Thoracic aorta (tissue), 2 donors: Measurements from ENCODE around the gene ADCK1. TPM values are rescaled to one million over a fixed set of nuclear protein-coding genes. Genes with fewer than 3 reads are reported as not detected.

Experiments
- ATAC-seq: fragments of 150-250 bp; one replicate; pipeline ENCODE4 v1.8.0; 2017; ENCODE audit warnings: low read depth; ENCODE audit not compliant: insufficient number of reproducible peaks, low FRiP score
- DNase-seq: peaks from one replicate; pipeline ENCODE4 v3.0.0-alpha.2; 2020; ENCODE audit warnings: low spot score
- H3K27ac ChIP-seq, 2 donors: fragments of 200-600 bp; sonication (generic); 1 replicate in 1 of 2; 2 replicates in 1 of 2; pipeline ENCODE4 v1.5.1; 2016; ENCODE audit warnings: mild to moderate bottlenecking in 2 of 2, moderate library complexity in 2 of 2
- H3K27me3 ChIP-seq: fragments of 200-600 bp; sonication (generic); replicated peaks from 2 replicates; pipeline ENCODE4 v1.6.0; 2016; ENCODE audit warnings: mild to moderate bottlenecking; ENCODE audit not compliant: insufficient read depth
- H3K36me3 ChIP-seq: fragments of 200-600 bp; sonication (generic); one replicate; pipeline ENCODE4 v1.5.1; 2016
- H3K4me1 ChIP-seq, 2 donors: fragments of 200-600 bp; sonication (generic); 1 replicate in 1 of 2; 2 replicates in 1 of 2; pipeline versions ENCODE4 v1.5.1 to v1.6.0; 2016; ENCODE audit warnings: low read depth in 2 of 2, mild to moderate bottlenecking in 1 of 2; ENCODE audit not compliant: control insufficient read depth in 1 of 2
- H3K4me3 ChIP-seq: fragments of 200-600 bp; sonication (generic); 2 replicates; pipeline ENCODE4 v1.5.1; 2016; ENCODE audit warnings: mild to moderate bottlenecking
- H3K9me3 ChIP-seq: fragments of 200-600 bp; sonication (generic); 2 replicates; pipeline ENCODE4 v1.5.1; 2016
- total RNA-seq, 2 donors: library from RNA; depleted of rRNA; stranded (reverse); fragments of >200 nt; gene quantifications; one replicate each; pipeline versions ENCODE4 v1.1.0 to v1.2.3, GENCODE V29; 2016
- TF ChIP-seq, protein P1 (sequence below): fragments of 200-600 bp; sonication (generic); IDR thresholded peaks from one replicate; pipeline ENCODE4 v1.5.1; 2019; ENCODE audit warnings: antibody characterized with exemption

Gene ADCK1
- total RNA-seq, 2 donors from 2014 or later, result 2.2 to 11.2 TPM

DNA sequence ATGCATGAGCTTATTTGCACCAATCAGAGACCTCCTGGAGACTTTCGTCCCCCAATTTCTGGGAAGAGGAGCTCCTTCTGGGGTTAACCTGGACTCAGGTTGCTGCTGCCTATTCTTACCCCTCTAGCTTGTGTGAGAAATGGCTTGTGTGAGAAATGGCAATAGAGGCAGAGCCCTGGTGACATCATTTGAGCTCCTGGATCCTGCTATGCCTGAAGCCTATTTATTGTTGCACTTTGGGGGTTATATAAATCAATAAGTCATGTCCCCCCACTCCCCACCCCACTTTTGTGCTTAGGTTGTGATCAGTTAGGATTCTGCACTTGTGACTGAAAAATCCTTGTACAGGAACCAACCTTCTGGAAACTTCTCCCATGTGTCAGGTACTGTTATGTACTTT lies 167.2 kb downstream of the ADCK1 start:
- H3K4me1 ChIP-seq, result no peaks in the 10 kb centered on the region
- TF ChIP-seq, protein P1, sequence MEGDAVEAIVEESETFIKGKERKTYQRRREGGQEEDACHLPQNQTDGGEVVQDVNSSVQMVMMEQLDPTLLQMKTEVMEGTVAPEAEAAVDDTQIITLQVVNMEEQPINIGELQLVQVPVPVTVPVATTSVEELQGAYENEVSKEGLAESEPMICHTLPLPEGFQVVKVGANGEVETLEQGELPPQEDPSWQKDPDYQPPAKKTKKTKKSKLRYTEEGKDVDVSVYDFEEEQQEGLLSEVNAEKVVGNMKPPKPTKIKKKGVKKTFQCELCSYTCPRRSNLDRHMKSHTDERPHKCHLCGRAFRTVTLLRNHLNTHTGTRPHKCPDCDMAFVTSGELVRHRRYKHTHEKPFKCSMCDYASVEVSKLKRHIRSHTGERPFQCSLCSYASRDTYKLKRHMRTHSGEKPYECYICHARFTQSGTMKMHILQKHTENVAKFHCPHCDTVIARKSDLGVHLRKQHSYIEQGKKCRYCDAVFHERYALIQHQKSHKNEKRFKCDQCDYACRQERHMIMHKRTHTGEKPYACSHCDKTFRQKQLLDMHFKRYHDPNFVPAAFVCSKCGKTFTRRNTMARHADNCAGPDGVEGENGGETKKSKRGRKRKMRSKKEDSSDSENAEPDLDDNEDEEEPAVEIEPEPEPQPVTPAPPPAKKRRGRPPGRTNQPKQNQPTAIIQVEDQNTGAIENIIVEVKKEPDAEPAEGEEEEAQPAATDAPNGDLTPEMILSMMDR, result no peak
- ATAC-seq (no peak), DNase-seq (no peak)
- H3K27ac ChIP-seq, result no peak overlapping the region
- H3K27me3 ChIP-seq, result no peaks in the 10 kb centered on the region
- H3K4me3 ChIP-seq, result no peak overlapping the region
- H3K9me3 ChIP-seq, result no peaks in the 10 kb centered on the region
- H3K36me3 ChIP-seq, result no peaks in the 10 kb centered on the region

DNA sequence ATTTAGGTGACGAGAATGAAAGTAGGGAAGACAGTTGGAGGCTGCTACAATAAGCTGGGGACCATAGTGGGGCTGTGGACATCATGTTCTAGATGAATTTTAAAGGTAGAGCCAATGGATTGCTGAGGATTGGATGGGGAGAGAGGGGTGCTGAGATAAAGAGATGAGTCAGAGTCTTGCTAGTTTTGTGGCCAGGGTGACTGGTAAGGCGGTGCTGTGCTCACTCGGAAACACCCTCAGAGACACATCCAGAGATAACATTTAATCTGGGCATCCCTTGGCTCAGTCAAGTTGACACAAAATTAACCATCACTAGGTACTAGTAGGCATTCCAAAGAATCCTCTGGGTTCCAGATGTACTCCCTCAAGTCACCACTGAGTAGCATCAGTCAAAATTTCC lies 170.7 kb downstream of the ADCK1 start:
- ATAC-seq, result no peak
- Histone ChIP-seq H3K36me3 (no peaks in the 10 kb centered on the region), H3K9me3 (no peaks in the 10 kb centered on the region), H3K4me3 (no peak overlapping the region), H3K27me3 (no peaks in the 10 kb centered on the region), H3K4me1 (no peaks in the 10 kb centered on the region), H3K27ac (no peak overlapping the region)
- TF ChIP-seq, protein P1, result no peak
- no peak for DNase-seq

DNA sequence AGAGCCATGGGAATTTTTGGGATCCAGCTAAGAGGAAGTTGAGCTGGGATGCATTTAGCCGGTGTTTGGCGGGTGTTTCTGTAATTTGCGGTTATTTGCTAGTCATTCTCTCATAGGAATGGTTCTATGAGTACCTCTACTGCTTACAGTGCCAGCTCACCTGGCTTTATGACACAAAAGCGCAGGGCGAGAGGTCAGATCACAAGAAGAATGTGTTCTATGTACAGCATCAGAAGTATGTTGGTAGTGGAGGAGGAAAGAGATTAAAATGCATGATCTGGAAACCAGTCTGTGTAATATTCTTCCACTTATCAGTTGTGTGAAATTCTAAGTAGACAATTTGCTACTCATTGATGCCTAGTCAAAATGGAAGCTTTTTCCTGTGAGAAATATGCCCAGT lies 173.3 kb downstream of the ADCK1 start:
- ATAC-seq (no peak), DNase-seq (no peak)
- Histone ChIP-seq H3K36me3 (no peaks in the 10 kb centered on the region), H3K9me3 (no peaks in the 10 kb centered on the region), H3K27ac (no peak overlapping the region), H3K4me3 (no peak overlapping the region), H3K27me3 (no peaks in the 10 kb centered on the region), H3K4me1 (no peaks in the 10 kb centered on the region)
- TF ChIP-seq, protein P1, result no peak

DNA sequence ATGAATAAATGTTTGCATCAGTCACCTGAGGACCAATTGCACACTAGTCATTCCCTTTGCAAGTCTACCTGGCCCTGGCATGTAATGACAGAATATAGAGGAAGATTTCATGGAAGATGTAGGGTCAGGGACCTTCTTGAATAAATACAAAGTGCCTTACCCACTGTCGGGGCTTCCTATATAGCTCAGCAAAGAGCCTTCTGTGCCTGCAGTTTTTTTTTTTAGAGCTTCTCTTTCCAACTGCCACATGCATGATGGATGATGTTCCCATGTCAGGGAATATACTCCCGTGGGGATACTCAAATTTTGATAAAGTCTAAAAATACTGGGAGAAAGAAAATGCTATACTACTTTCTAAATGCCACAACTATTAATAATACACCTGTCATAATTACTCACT lies 176.7 kb downstream of the ADCK1 start:
- Histone ChIP-seq H3K4me3 (no peak overlapping the region), H3K4me1 (no peaks in the 10 kb centered on the region), H3K27ac (no peak overlapping the region), H3K36me3 (no peaks in the 10 kb centered on the region), H3K27me3 (no peaks in the 10 kb centered on the region), H3K9me3 (no peaks in the 10 kb centered on the region)
- DNase-seq (no peak), ATAC-seq (no peak)
- TF ChIP-seq, protein P1, result no peak

DNA sequence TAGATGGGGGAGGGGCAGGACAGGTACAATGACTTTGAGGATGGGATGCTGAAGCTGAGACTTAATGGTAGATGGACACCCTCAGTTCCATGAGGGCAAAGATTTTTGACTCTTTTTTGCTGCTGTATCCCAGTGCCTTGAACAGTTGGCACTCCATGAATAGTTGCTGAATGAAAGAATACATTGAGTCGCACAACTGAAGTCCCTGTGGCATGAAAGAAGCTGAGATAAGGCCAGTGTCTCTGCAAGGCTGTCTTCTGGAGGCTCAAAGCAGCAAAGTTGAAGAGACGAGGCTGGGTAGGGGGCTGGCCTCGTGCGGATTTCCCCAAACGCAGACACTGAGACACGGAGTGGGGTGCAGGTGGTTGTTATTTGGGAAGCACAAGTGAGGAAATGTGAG lies 179.3 kb downstream of the ADCK1 start:
- TF ChIP-seq, protein P1, result no peak
- H3K27me3 ChIP-seq, result no peaks in the 10 kb centered on the region
- no peaks in the 10 kb centered on the region for H3K9me3 ChIP-seq
- no peaks in the 10 kb centered on the region for H3K36me3 ChIP-seq
- no peak for ATAC-seq
- H3K27ac ChIP-seq, result no peak overlapping the region
- no peaks in the 10 kb centered on the region for H3K4me1 ChIP-seq
- DNase-seq, result no peak
- H3K4me3 ChIP-seq, result no peak overlapping the region
